ENCODE data around the gene LRGUK. TPM values are rescaled to one million over a fixed set of nuclear protein-coding genes. Genes with fewer than 3 reads are reported as not detected.

The LRGUK gene
- total and polyA plus RNA-seq, 2 experiments from 2014 or later = 2.4 to 7.1 TPM

- Histone ChIP-seq H2AFZ (no peak overlapping the region), H3F3A (replicated peaks; ENCODE audit: low read depth) (no peaks in the 10 kb centered on the region), H4K20me1 (replicated peaks; ENCODE audit: insufficient read depth) (no peaks in the 10 kb centered on the region), H3K4me1 (ENCODE audit: insufficient read depth) (peaks cover 20% of the 10 kb centered on the region), H3K27ac (ENCODE audit: low read depth) (no peak overlapping the region; the same call in 1 of the 2 replicates), H3K27me3 (ENCODE audit: insufficient read depth) (no peaks in the 10 kb centered on the region), H3K4me2 (no peak overlapping the region), H3K9me2 (ENCODE audit: insufficient read depth) (no peaks in the 10 kb centered on the region), H3K36me3 (ENCODE audit: insufficient read depth) (no peaks in the 10 kb centered on the region), H3K4me3 (no peak overlapping the region), H3K79me2 (replicated peaks; ENCODE audit: insufficient read depth) (no peaks in the 10 kb centered on the region)
- peaks cover 13% of the 10 kb centered on the region for H3K4me1 Mint-ChIP-seq
- no peak overlapping the region for H3K4me3 Mint-ChIP-seq
- DNase-seq (ENCODE audit: low spot score) (no peak), ATAC-seq (no peak)
- H3K27ac Mint-ChIP-seq = peak overlapping the region; percentile 3; the same call in 1 of the 2 replicates
- TF ChIP-seq STAT1 (IDR thresholded peaks at IDR 0.05; ENCODE audit: unreplicated experiment) = no peak
- TF ChIP-seq ZNF331 (CRISPR knock-in tag; IDR thresholded peaks at IDR 0.05; ENCODE audit: low read depth) = no peak
- TF ChIP-seq ZNF114 (CRISPR knock-in tag; IDR thresholded peaks at IDR 0.05) = no peak
- TF ChIP-seq CREB1 (CRISPR knock-in tag; IDR thresholded peaks at IDR 0.05; ENCODE audit: low read depth) = no peak
- TF ChIP-seq JUNB (IDR thresholded peaks at IDR 0.05; ENCODE audit: unreplicated experiment) = no peak
- no peaks in the 10 kb centered on the region for H3K9me3 Mint-ChIP-seq
- H3K36me3 Mint-ChIP-seq (ENCODE audit: low read depth) = no peaks in the 10 kb centered on the region
- peaks cover 5% of the 10 kb centered on the region for H3K27me3 Mint-ChIP-seq (ENCODE audit: insufficient read depth, low read depth, poor library complexity)
Observed at GRCh38 chr7:134187893-134188292, 60.8 kb downstream of the LRGUK start.

GRCh38 chr7:134188311-134188710 lies 61.2 kb downstream of the LRGUK start:
- H3K36me3 Mint-ChIP-seq (ENCODE audit: low read depth) = no peaks in the 10 kb centered on the region
- no peak for TF ChIP-seq STAT1 (IDR thresholded peaks at IDR 0.05; ENCODE audit: unreplicated experiment)
- TF ChIP-seq, protein P1, sequence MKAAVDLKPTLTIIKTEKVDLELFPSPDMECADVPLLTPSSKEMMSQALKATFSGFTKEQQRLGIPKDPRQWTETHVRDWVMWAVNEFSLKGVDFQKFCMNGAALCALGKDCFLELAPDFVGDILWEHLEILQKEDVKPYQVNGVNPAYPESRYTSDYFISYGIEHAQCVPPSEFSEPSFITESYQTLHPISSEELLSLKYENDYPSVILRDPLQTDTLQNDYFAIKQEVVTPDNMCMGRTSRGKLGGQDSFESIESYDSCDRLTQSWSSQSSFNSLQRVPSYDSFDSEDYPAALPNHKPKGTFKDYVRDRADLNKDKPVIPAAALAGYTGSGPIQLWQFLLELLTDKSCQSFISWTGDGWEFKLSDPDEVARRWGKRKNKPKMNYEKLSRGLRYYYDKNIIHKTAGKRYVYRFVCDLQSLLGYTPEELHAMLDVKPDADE (IDR thresholded peaks at IDR 0.05) = no peak
- no peak for TF ChIP-seq POLR2AphosphoS5 (IDR thresholded peaks at IDR 0.05; ENCODE audit: low read depth)
- TF ChIP-seq EZH2phosphoT487 (IDR thresholded peaks at IDR 0.05; ENCODE audit: unreplicated experiment) = no peak
- H3K4me3 Mint-ChIP-seq = no peak overlapping the region
- Histone ChIP-seq H3K79me2 (replicated peaks; ENCODE audit: insufficient read depth) (no peaks in the 10 kb centered on the region), H3F3A (replicated peaks; ENCODE audit: low read depth) (no peaks in the 10 kb centered on the region), H3K36me3 (ENCODE audit: insufficient read depth) (no peaks in the 10 kb centered on the region), H4K20me1 (replicated peaks; ENCODE audit: insufficient read depth) (no peaks in the 10 kb centered on the region), H3K27ac (ENCODE audit: low read depth) (no peak overlapping the region; the same call in 1 of the 2 replicates), H3K4me2 (no peak overlapping the region), H3K4me1 (ENCODE audit: insufficient read depth) (peaks cover 20% of the 10 kb centered on the region), H3K9me2 (ENCODE audit: insufficient read depth) (no peaks in the 10 kb centered on the region), H2AFZ (no peak overlapping the region), H3K4me3 (no peak overlapping the region), H3K27me3 (ENCODE audit: insufficient read depth) (no peaks in the 10 kb centered on the region)
- ATAC-seq (no peak), DNase-seq (ENCODE audit: low spot score) (no peak)
- H3K27ac Mint-ChIP-seq = peak overlapping the region; percentile 3; the same call in 1 of the 2 replicates
- H3K27me3 Mint-ChIP-seq (ENCODE audit: insufficient read depth, low read depth, poor library complexity) = peaks cover 5% of the 10 kb centered on the region
- no peaks in the 10 kb centered on the region for H3K9me3 Mint-ChIP-seq
- peaks cover 13% of the 10 kb centered on the region for H3K4me1 Mint-ChIP-seq

DNA sequence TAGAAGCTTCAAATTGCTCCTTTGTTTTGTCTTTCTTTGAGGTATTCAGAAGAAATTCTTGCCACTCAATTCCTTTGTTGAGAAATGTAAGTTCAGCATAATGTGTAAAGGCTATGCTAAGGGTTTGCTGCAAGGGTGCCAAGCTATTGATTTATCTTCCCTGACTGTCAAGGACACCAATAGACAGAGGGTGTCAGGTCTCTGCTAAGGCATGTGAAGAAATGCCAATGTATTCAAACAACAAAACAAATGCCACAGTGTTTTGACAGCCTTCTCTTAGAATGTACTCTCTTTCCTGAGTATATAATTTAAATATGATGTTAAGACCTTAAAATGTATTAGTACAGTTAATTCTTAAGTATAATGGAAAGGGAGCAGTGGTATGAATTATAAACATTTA lies 62.4 kb downstream of the LRGUK start:
- H3K27ac ChIP-seq (ENCODE audit: low read depth) = no peak overlapping the region
- Mint-ChIP-seq H3K9me3 (no peaks in the 10 kb centered on the region), H3K27me3 (ENCODE audit: insufficient read depth, low read depth, poor library complexity) (peaks cover 5% of the 10 kb centered on the region), H3K4me3 (no peak overlapping the region), H3K36me3 (ENCODE audit: low read depth) (no peaks in the 10 kb centered on the region), H3K4me1 (peaks cover 13% of the 10 kb centered on the region), H3K27ac (no peak overlapping the region)
- no peaks in the 10 kb centered on the region for H3K36me3 ChIP-seq (ENCODE audit: insufficient read depth)
- DNase-seq (ENCODE audit: low spot score) (peak; percentile 36), ATAC-seq (peak; percentile 70)
- no peaks in the 10 kb centered on the region for H3K9me2 ChIP-seq (ENCODE audit: insufficient read depth)
- H4K20me1 ChIP-seq (replicated peaks; ENCODE audit: insufficient read depth) = no peaks in the 10 kb centered on the region
- H3K4me2 ChIP-seq = peak overlapping the region; percentile 19; the same call in 1 of the 2 replicates
- H2AFZ ChIP-seq = no peak overlapping the region
- no peaks in the 10 kb centered on the region for H3F3A ChIP-seq (replicated peaks; ENCODE audit: low read depth)
- no peaks in the 10 kb centered on the region for H3K79me2 ChIP-seq (replicated peaks; ENCODE audit: insufficient read depth)
- H3K4me1 ChIP-seq (ENCODE audit: insufficient read depth) = peaks cover 20% of the 10 kb centered on the region
- H3K4me3 ChIP-seq = no peak overlapping the region
- no peaks in the 10 kb centered on the region for H3K27me3 ChIP-seq (ENCODE audit: insufficient read depth)
- TF ChIP-seq EZH2 (IDR thresholded peaks at IDR 0.05; ENCODE audit: low read depth, unreplicated experiment) (no peak), EZH2phosphoT487 (IDR thresholded peaks at IDR 0.05; ENCODE audit: unreplicated experiment) (no peak), REST (IDR thresholded peaks at IDR 0.05; ENCODE audit: unreplicated experiment) (no peak), STAT1 (IDR thresholded peaks at IDR 0.05; ENCODE audit: unreplicated experiment) (no peak), NANOG (IDR thresholded peaks at IDR 0.05; ENCODE audit: borderline replicate concordance) (no peak), CREB1 (CRISPR knock-in tag; IDR thresholded peaks at IDR 0.05; ENCODE audit: low read depth) (no peak), ZNF114 (CRISPR knock-in tag; IDR thresholded peaks at IDR 0.05) (no peak), ZNF331 (CRISPR knock-in tag; IDR thresholded peaks at IDR 0.05; ENCODE audit: low read depth) (no peak), JUNB (IDR thresholded peaks at IDR 0.05; ENCODE audit: unreplicated experiment) (no peak)
- TF ChIP-seq, protein P2, sequence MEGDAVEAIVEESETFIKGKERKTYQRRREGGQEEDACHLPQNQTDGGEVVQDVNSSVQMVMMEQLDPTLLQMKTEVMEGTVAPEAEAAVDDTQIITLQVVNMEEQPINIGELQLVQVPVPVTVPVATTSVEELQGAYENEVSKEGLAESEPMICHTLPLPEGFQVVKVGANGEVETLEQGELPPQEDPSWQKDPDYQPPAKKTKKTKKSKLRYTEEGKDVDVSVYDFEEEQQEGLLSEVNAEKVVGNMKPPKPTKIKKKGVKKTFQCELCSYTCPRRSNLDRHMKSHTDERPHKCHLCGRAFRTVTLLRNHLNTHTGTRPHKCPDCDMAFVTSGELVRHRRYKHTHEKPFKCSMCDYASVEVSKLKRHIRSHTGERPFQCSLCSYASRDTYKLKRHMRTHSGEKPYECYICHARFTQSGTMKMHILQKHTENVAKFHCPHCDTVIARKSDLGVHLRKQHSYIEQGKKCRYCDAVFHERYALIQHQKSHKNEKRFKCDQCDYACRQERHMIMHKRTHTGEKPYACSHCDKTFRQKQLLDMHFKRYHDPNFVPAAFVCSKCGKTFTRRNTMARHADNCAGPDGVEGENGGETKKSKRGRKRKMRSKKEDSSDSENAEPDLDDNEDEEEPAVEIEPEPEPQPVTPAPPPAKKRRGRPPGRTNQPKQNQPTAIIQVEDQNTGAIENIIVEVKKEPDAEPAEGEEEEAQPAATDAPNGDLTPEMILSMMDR (conservative IDR thresholded peaks at IDR 0.05; ENCODE audit: low read depth in 2 of 2) = no peak
